Measurements from ENCODE around the gene TENT4A.

DNA sequence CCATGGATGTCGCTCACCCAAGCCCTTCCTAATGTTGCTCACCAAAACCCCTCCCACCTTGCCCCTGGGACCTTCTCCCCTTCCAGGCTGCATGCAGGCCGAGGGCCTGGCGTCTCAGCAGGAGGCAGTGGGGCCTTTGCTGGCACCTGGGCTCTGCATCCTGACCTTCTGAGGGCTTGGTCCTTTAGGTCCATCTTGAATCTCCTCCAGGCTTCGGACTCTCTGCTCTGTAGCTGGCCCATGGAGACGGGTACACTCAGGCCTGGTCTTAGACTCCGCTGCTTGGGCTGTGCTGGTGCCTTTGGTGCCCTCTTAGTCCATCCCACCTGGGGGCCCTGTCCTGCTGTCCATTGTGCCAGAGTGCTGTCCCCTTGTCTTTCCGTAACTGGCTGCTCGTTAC is 14.0 kb downstream of the TENT4A start:
- TF ChIP-seq, protein P1, sequence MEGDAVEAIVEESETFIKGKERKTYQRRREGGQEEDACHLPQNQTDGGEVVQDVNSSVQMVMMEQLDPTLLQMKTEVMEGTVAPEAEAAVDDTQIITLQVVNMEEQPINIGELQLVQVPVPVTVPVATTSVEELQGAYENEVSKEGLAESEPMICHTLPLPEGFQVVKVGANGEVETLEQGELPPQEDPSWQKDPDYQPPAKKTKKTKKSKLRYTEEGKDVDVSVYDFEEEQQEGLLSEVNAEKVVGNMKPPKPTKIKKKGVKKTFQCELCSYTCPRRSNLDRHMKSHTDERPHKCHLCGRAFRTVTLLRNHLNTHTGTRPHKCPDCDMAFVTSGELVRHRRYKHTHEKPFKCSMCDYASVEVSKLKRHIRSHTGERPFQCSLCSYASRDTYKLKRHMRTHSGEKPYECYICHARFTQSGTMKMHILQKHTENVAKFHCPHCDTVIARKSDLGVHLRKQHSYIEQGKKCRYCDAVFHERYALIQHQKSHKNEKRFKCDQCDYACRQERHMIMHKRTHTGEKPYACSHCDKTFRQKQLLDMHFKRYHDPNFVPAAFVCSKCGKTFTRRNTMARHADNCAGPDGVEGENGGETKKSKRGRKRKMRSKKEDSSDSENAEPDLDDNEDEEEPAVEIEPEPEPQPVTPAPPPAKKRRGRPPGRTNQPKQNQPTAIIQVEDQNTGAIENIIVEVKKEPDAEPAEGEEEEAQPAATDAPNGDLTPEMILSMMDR (IDR thresholded peaks at IDR 0.05; ENCODE audit: low read depth, low read length) = no peak
- no peak for TF ChIP-seq POLR2A (IDR thresholded peaks at IDR 0.05; ENCODE audit: extremely low read depth, insufficient read length)

Measured in NB4 (cell line).